Dermis microvascular lymphatic vessel endothelial cell (primary cell): ENCODE data around the gene ATP12A. TPM values are rescaled to one million over a fixed set of nuclear protein-coding genes. Genes with fewer than 3 reads are reported as not detected.

Experiments
- total RNA-seq: library from RNA; depleted of rRNA; stranded (reverse); fragments of >200 nt; gene quantifications from 2 replicates; pipeline ENCODE4 v1.2.1, GENCODE V29; 2014

ATP12A gene
- total RNA-seq, 1 donor from 2014 or later: not detected

Other genes with a start within 250 kb of the ATP12A start
- gene PARP4, start 167.6 kb upstream of the ATP12A start, total RNA-seq: 32.1 and 35.8 TPM in 2 replicates
- gene RNF17, start 83.8 kb downstream of the ATP12A start, total RNA-seq: not detected in 2 replicates